SW480 (cell line): ENCODE data around the gene METTL16.
"Not testable (repeated sequence)": the region's sequence is repeated elsewhere in the genome, so short reads cannot be mapped to it uniquely, and the experiment has no call there.

Source experiments
- DNase-seq: peaks from one replicate; pipeline ENCODE4 v3.0.0-alpha.2; 2016; ENCODE audit warnings: low spot score

Gene METTL16, protein sequence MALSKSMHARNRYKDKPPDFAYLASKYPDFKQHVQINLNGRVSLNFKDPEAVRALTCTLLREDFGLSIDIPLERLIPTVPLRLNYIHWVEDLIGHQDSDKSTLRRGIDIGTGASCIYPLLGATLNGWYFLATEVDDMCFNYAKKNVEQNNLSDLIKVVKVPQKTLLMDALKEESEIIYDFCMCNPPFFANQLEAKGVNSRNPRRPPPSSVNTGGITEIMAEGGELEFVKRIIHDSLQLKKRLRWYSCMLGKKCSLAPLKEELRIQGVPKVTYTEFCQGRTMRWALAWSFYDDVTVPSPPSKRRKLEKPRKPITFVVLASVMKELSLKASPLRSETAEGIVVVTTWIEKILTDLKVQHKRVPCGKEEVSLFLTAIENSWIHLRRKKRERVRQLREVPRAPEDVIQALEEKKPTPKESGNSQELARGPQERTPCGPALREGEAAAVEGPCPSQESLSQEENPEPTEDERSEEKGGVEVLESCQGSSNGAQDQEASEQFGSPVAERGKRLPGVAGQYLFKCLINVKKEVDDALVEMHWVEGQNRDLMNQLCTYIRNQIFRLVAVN

DNA sequence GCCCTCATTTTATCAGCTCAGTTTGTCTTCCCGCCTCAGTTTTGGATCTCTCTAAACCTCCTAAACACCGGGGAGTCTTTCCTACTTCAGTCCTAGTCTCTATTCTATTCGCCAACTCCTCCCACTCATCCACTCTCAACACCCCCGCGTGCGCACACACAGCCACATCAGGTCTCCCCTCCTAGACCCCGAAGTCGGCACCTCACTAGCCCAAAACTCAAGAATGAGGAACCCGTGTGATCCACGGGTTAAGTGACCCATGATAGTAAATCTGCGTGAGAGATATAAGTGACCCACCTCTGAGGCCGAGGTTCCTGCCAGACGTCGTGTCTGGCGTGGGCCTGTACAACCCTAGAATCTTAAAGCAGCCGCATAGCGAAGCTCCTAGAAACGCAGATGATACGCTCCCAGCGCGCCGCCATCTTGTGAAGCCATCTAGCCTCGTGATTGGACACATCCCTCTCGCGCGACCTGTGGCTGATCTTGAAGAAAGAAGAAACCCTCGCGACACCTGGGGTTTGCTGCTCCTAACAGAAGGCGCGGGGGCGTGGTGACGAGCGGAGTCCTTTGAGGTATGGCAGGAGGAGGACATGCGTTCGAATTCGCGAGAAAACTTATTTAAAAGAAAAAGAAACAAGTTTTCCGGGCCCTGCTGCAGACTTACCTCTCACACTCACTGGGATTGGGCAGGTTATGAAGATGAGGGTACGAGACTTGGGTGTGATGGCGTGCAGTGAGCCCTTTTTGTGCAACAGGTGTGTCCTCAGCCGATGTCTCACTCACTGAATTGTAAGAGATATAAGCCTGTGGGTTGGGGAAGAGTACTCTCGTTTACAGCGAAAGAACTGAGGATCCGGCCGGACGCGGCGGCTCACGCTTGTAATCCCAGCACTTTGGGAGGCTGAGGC is at the start of gene METTL16:
Gene METTL16, minus strand, starts transcription at position 427 of the 908 bp plus-strand sequence. CDS start 9,557 bp downstream, outside the sequence.
- DNase-seq, result peak; percentile 99

DNA sequence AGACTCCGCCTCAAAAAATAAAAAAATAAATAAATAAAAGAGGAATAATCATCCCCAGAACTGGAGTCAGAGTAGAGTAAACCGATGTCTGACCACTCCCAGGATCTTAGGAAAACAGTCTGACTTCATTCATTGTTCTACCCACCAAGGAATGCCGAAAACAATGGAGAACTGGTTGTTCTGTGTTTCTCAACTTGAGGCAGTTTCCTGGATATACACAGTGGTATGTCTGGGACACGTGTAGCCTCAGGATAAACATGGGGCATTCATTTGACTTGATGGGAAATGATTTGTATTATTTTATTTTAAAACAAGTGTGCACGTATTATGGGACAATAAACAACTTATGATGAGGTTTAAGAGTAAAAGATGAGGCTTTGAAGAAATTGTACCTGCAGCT is 49.0 kb upstream of the METTL16 start:
- DNase-seq, result no peak

DNA sequence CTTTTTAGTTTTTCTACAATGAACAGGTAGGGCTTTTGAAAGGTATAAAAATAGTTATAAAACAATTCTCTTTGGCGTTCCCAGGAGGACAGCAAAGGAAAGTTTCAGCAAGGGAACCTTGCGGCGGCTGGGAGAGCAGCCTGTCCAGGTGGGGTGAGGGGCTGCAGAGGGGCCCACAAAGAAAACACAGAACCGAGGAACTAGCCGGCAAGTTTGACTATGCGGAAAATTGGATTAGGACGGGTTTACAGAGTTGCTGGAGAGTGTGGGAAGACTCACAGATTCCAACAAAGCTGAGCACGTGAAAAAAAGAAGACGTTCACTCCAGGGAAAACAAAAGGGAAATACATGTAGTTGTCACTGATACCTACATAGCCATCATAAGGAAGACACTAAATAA is 40.2 kb upstream of the METTL16 start:
- no peak for DNase-seq

- DNase-seq, result no peak
These were observed 39.8 kb upstream of the METTL16 start for GRCh38 chr17:2551493-2551892.

GRCh38 chr17:2549392-2550211 is 37.9 kb upstream of the METTL16 start:
- no peak for DNase-seq

- not testable (repeated sequence) for DNase-seq
These were observed 36.3 kb upstream of the METTL16 start for GRCh38 chr17:2548026-2548425.

DNA sequence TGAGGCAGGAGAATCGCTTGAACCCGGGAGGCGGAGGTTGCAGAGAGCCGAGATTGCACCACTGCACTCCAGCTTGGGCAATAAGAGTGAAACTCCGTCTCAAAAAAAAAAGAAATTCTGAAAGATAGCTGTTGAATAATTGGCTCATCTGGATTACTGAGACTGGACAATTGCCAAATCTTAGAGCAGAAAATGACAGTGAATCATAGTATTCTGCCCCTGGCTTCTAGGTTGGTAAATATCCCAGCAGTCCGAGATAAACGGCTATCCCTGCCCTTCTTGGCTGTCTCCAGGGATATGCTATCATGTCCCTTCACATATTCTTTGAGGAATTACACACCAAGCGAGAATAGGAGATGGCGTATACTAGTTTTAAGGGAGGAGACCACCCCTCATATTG is 35.5 kb upstream of the METTL16 start:
- no peak for DNase-seq

DNA sequence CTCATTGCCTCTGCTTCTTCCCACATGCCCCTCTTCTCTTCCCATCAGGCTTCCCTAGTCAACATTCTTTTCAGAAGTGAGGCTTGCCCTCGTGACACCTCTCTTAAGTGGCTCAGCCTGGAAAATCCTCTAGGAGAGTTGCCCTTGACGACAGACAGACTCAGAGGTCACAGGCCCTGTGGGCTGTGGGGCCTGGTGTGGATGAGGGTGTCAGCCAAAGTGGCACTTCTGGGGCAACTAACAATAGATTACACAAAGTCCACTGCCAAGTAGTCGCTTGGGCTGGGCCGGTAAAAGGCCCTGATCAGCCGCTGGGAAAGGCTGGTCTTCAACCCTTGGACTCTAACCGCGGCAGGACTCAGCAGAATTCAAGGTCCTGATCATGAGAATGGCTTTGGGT is 33.7 kb upstream of the METTL16 start:
- no peak for DNase-seq

DNA sequence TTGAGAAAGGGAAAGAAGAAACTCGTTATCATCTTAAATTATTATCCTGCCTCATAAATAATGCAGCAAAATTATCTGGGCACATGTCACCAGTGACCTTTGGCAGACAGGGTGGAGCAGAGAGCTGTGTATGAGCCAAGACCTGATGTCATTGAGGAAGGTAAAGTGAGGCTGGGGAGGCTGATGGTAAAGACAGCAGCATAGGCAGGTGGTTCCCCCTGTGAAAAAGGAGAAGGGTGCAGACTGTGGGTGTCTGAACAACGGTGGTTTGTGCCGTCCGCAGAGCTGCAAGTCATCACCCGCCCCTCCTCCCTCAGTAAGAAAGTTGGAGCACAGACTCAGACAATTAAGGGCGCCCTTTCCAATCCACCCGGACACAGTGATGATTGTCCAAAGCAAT is 30.8 kb upstream of the METTL16 start:
- DNase-seq, result no peak

GRCh38 chr17:2542056-2542455 is 30.4 kb upstream of the METTL16 start:
- DNase-seq, result no peak

- not testable (repeated sequence) for DNase-seq
These were observed 25.9 kb upstream of the METTL16 start for GRCh38 chr17:2537579-2537978.

DNA sequence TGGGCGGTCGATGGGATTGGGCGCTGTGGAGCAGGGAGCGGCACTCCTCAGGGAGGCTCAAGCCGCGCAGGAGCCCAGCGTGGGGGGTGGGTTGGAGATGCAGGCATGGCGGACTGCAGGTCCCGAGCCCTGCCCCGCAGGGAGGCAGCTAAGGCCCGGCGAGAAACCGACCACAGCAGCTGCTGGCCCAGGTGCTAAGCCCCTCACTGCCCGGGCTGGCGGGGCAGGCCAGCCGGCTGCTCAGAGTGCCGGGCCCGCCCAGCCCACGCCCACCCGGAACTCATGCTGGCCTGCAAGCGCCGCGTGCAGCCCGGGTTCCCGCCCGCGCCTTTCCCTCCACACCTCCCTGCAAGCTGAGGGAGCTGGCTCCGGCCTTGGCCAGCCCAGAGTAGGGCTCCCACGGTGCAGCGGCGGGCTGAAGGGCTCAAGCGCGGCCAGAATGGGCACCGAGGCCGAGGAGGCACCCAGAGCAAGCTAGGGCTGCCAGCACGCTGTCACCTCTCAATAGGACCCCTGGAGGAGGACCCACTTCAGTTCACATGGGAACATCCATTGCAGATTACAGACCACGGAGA is 20.5 kb upstream of the METTL16 start:
- no peak for DNase-seq

DNA sequence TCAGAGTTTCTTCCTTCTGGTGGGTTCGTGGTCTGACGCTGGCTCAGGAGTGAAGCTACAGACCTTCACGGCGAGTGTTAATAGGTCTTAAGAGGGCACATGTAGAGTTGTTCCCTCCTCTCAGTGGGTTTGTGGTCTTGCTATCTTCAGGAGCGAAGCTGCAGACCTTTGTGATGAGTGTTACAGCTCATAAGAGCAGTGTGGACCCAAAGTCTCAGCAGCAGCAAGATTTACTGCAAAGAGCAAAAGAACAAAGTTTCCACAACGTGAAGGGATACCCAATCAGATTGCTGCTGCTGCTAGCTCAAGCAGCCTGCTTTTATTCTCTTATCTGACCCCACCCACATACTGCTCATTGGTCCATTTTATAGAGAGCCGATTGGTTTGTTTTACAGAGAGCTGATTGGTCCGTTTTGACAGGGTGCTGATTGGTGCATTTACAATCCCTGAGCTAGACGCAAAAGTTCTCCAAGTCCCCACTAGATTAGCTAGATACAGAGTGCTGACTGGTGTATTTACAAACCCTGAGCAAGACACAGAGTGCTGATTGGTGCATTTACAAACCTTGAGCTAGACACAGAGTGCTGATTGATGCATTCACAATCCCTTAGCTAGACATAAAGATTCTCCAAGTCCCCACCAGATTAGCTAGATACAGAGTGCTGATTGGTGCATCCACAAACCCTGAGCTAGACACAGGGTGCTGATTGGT is 19.7 kb upstream of the METTL16 start:
- peak; percentile 13 for DNase-seq

- DNase-seq, result not testable (repeated sequence)
These were observed 10.2 kb upstream of the METTL16 start for GRCh38 chr17:2521775-2522410.

DNA sequence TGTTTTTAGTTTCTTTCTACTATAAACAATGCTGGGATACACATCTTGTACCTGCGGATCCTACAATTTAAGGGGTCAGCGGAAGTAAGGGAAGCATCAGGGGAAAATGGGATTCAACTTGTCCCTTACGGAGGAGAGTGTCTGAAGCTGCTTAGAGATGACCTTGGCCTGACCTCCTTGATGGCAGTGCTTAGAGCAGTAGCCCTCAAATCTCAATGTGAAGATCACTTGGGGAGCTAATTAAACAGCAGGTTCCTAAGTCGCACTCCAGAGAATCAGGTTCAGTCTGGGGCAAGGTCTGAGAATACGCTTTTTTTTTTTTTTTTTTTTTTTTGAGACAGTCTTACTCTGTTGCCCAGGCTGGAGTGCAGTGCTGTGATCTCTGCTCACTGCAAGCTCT is 9.6 kb upstream of the METTL16 start:
- no peak for DNase-seq

- DNase-seq, result no peak
These were observed 5.9 kb upstream of the METTL16 start for GRCh38 chr17:2517539-2517938.

DNA sequence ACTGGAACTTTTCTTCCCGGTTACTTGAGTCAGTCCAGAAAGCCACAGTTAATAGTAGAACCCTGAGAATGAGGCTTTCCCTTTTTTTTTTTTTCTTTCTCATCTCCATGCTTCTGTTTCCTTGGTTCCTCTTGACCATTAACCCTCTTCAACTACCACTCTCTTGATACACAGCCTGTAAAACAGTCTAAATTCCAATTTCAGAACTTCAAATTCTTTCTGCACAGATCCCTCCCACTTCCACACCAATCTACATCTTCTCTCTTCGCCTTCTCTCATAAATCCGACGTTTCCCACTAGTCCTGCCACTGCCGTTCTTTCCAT is 588 bp downstream of the METTL16 start:
- DNase-seq, result no peak

DNA sequence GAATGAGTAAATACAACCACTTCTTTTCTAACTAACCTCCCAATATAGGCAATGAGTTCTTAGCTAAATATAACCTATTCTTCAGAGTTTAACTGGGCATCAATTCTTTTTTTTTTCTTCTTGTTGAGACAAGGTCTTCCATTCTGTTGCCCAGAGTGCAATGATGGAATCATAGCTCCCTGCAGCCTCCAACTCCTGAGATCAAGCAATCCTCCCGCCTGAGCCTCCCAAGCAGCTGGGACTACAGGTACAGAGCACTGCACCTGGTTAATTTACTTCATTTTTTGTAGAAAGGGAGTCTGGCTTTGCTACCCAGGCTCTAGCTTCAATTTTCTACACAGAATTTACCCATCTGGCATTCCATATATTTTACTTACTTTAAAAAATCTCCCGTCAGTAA is 1.1 kb downstream of the METTL16 start:
- DNase-seq, result no peak

GRCh38 chr17:2508035-2508434 is 3.7 kb downstream of the METTL16 start:
- no peak for DNase-seq

DNA sequence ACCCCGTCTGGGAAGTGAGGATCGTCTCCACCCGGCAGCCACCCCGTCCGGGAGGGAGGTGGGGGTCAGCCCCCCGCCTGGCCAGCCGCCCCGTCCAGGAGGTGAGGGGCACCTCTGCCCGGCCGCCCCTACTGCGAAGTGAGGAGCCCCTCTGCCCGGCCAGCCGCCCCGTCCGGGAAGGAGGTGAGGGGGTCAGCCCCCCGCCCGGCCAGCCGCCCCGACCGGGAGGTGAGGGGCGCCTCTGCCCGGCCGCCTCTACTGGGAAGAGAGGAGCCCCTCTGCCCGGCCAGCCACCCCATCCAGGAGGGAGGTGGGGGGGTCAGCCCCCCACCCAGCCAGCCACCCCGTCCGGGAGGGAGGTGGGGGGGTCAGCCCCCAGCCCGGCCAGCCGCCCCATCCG is 4.7 kb downstream of the METTL16 start:
- DNase-seq, result not testable (repeated sequence)
